Activated T-cell treated with anti-CD3 and anti-CD28 coated beads, Interleukin-2, amount 50 U/mL, for 24 hours (primary cell): ENCODE data around the gene UROC1.
A peak's percentile ranks its signal among the peaks of the same experiment; 100 is the strongest.

Experiments
- DNase-seq: peaks from one replicate; pipeline ENCODE4 v3.0.0-alpha.2; 2020
- H3K27ac Mint-ChIP-seq: 2 replicates; pipeline ENCODE4 v1.8.0; 2020; ENCODE audit warnings: mild to moderate bottlenecking, mixed read lengths
- H3K27me3 Mint-ChIP-seq: 2 replicates; pipeline ENCODE4 v1.8.0; 2020; ENCODE audit warnings: mixed read lengths
- H3K36me3 Mint-ChIP-seq: 2 replicates; pipeline ENCODE4 v1.8.0; 2020; ENCODE audit warnings: low read depth, mixed read lengths
- H3K4me1 Mint-ChIP-seq: 2 replicates; pipeline ENCODE4 v1.8.0; 2020; ENCODE audit warnings: low read depth, mixed read lengths
- H3K4me3 Mint-ChIP-seq: 2 replicates; pipeline ENCODE4 v1.8.0; 2020; ENCODE audit warnings: mild to moderate bottlenecking, moderate library complexity, mixed read lengths
- H3K9me3 Mint-ChIP-seq: 2 replicates; pipeline ENCODE4 v1.8.0; 2020; ENCODE audit warnings: mixed read lengths

Gene UROC1

GRCh38 chr3:126432361-126433104, 85.0 kb downstream of the UROC1 start:
- H3K27ac Mint-ChIP-seq = peak overlapping the region; percentile 34
- H3K4me1 Mint-ChIP-seq = peaks cover 8% of the 10 kb centered on the region
- H3K9me3 Mint-ChIP-seq = peaks cover 3% of the 10 kb centered on the region
- H3K27me3 Mint-ChIP-seq = no peaks in the 10 kb centered on the region
- no peak overlapping the region for H3K4me3 Mint-ChIP-seq
- peaks cover 54% of the 10 kb centered on the region for H3K36me3 Mint-ChIP-seq
- DNase-seq = no peak
